EH (cell line): ENCODE data around the gene ILDR2.
"Not testable (repeated sequence)": the region's sequence is repeated elsewhere in the genome, so short reads cannot be mapped to it uniquely, and the experiment has no call there.

Experiments
- DNase-seq: peaks from one replicate; pipeline ENCODE4 v3.0.0-alpha.2; 2015; ENCODE audit warnings: low read depth

Gene ILDR2

GRCh38 chr1:166884971-166885370 is 90.4 kb downstream of the ILDR2 start:
- no peak for DNase-seq

GRCh38 chr1:166884040-166884642 is 91.2 kb downstream of the ILDR2 start:
- DNase-seq: peak; percentile 15

GRCh38 chr1:166882893-166883292 is 92.4 kb downstream of the ILDR2 start:
- no peak for DNase-seq

- DNase-seq: not testable (repeated sequence)
These were observed 97.0 kb downstream of the ILDR2 start for GRCh38 chr1:166878173-166878917.

GRCh38 chr1:166876540-166876838 is 98.9 kb downstream of the ILDR2 start:
- DNase-seq: no peak

- peak; percentile 98 for DNase-seq
These were observed 99.4 kb downstream of the ILDR2 start, which contains the start of gene TADA1 for GRCh38 chr1:166875734-166876539. Gene TADA1, minus strand, starts transcription at chr1:166876264. Its CDS starts 31 bp downstream, at chr1:166876233.

- no peak for DNase-seq
These were observed 100.0 kb downstream of the ILDR2 start for GRCh38 chr1:166875302-166875733.

GRCh38 chr1:166874464-166874863 is 100.9 kb downstream of the ILDR2 start:
- DNase-seq: no peak

GRCh38 chr1:166870584-166870983 is 104.8 kb downstream of the ILDR2 start:
- DNase-seq: no peak

GRCh38 chr1:166869318-166870099 is 105.8 kb downstream of the ILDR2 start:
- DNase-seq: no peak

GRCh38 chr1:166868639-166869038 is 106.7 kb downstream of the ILDR2 start:
- no peak for DNase-seq

- DNase-seq: peak; percentile 9
These were observed 109.4 kb downstream of the ILDR2 start for GRCh38 chr1:166865926-166866325.

GRCh38 chr1:166859597-166859996 is 115.7 kb downstream of the ILDR2 start:
- no peak for DNase-seq

- DNase-seq: no peak
These were observed 116.5 kb downstream of the ILDR2 start for GRCh38 chr1:166858726-166859419.
